PC-3 (cell line): ENCODE measurements around the gene CD300C.

Source experiments
- CTCF ChIP-seq: fragments of 300-600 bp; sonication (generic); conservative IDR thresholded peaks from 2 replicates; pipeline ENCODE4 v1.5.1; 2017; ENCODE audit warnings: antibody characterized with exemption, low read depth, mild to moderate bottlenecking, low read length
- EZH2 ChIP-seq: fragments of 300-600 bp; sonication (generic); IDR thresholded peaks from one replicate; pipeline ENCODE4 v1.6.1; 2017; ENCODE audit warnings: antibody characterized with exemption, mild to moderate bottlenecking, low read length; ENCODE audit not compliant: unreplicated experiment
- EZH2phosphoT487 ChIP-seq: fragments of 300-600 bp; sonication (generic); IDR thresholded peaks from 2 replicates; pipeline ENCODE4 v1.6.1; 2018; ENCODE audit warnings: mild to moderate bottlenecking, antibody characterized with exemption, low read length, borderline replicate concordance

- no peak for TF ChIP-seq CTCF
- TF ChIP-seq EZH2phosphoT487: no peak
- TF ChIP-seq EZH2: no peak
Measured at GRCh38 chr17:74545843-74546230, at the start of gene CD300C.
